Epidermal melanocyte (primary cell): ENCODE data around the gene PDE7B.

Experiments
- DNase-seq: peaks from one replicate; pipeline ENCODE4 v3.0.0; 2011; ENCODE audit warnings: low spot score; ENCODE audit not compliant: insufficient read length

The PDE7B gene

DNA sequence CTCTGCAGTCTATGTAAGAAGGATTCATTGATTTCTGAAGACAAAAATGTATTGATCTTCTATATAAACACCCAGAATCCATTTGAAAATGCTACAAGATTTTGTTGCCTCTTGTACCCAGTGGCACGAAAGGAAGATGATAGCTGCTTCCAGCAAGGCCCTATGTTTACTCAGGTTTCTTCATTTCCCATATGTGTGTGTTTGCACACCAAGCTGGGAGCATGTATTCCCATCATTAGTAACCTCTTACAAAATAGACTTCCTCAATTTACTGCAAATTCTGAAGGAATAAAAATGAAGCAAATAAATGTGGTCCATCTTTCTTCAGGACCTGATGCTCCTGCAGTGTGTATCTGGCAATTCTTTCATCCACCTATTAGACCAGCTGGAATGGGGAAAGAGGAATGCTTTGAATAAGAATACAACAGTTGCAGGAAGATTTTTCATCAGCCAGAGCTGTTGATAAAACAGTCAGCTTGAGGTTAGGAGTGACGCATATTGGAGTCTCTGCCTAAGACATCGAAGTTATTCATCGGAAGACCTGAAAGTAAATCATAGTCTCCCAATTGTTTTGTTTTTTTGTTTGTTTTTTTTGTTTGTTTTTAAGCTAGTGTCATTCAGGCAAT lies 132.3 kb downstream of the PDE7B start:
- no peak for DNase-seq

- no peak for DNase-seq
Measured at GRCh38 chr6:135985471-135985870, 134.0 kb downstream of the PDE7B start.

GRCh38 chr6:135987226-135987625 lies 135.7 kb downstream of the PDE7B start:
- DNase-seq: no peak

GRCh38 chr6:135990439-135990838 lies 138.9 kb downstream of the PDE7B start:
- DNase-seq: no peak

- DNase-seq: no peak
Measured at GRCh38 chr6:135990855-135991464, 139.5 kb downstream of the PDE7B start.

- no peak for DNase-seq
Measured at GRCh38 chr6:135992739-135993138, 141.2 kb downstream of the PDE7B start.

DNA sequence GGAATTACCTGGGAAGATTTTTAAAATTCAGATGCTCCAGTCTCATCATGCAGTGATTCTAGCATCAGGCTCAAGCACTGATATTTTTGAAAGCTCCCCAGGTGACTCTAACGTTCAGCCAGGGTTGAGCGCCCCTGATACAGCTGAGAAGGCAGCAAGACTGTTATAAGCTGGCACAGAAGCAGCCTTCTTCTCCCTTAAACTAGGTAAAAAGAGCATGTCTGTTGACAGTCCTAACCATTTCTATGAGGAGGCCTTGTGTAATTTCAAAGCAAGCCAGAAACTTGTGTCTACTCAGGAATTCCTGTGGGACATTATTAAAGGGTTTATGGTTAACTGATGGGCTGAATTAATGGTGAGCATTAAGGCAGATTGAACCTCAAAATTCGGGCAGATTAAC lies 141.9 kb downstream of the PDE7B start:
- DNase-seq: no peak

GRCh38 chr6:135994857-135995544 lies 143.5 kb downstream of the PDE7B start:
- DNase-seq: no peak

GRCh38 chr6:135995545-135995898 lies 144.0 kb downstream of the PDE7B start:
- no peak for DNase-seq

DNA sequence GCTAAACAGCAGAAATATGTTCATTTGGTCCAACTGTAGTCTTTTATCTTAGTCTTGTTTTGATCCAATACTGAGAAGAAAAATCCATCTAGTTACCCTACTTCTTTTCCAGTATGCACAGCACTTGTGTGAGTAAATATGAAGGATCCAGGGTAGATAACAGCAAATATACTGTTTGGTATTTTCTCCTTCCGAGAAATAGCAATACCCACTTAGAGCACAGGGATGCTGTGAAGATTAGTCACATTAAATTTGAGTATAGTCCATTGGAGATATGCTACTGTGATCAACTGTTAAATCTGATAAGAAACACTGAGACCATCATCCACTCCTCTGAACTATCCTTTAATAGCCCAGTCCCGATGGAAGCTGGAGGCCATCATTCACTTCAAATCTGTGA lies 145.2 kb downstream of the PDE7B start:
- no peak for DNase-seq

DNA sequence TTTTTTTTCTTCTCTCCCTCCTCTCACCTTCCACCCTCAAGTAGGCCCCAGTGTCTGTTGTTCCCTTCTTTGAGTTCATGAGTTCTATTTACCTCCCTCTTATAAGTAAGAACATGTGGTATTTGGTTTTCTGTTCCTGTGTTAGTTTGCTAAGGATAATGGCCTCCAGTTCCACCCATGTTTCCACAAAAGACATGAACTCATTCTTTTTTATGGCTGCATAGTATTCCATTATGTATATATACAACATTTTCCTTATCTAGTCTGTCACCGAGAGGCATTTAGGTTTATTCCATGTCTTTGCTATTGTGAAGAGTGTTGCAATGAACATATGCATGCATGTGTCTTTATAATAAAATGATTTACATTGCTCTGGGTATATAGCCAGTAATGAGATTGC lies 147.9 kb downstream of the PDE7B start:
- no peak for DNase-seq

DNA sequence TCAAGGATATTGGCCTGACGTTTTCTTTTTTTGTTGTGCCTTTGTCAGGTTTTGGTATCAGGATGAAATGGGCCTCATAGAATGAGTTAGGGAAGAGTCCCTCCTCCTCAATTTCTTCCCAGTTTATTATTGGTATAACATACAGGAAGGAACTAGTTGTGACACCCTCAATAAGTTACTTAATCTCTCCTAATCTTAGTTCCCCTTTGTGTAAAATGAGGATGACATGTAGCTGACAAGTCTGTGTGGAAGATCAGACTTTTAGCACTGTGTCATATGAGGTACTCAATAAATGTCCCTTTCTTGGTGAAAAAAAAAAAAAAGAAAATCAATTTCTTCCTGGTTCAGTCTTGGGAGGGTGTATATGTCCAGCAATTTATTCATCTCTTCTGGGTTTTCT lies 155.8 kb downstream of the PDE7B start:
- DNase-seq: no peak

DNA sequence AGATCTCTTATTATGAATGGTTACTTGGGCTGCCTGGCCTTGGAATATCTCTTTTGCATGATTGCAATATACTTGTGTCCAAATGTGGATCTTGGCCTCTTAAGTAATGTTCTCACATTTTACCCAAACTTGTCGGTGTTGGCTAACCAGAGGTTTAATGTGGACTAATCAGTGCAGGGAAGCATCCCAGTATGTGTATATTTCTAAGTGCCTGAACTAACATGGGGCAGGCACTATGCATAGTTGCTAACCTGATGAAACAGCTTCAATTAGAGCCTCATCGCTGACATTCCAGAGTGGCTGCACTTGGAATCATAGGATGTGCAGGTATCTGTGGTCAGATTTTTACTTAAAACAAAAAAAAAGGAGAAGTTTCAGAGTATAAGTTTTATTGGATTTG lies 160.0 kb downstream of the PDE7B start:
- DNase-seq: no peak

GRCh38 chr6:136012198-136012887 lies 160.8 kb downstream of the PDE7B start:
- DNase-seq: no peak

DNA sequence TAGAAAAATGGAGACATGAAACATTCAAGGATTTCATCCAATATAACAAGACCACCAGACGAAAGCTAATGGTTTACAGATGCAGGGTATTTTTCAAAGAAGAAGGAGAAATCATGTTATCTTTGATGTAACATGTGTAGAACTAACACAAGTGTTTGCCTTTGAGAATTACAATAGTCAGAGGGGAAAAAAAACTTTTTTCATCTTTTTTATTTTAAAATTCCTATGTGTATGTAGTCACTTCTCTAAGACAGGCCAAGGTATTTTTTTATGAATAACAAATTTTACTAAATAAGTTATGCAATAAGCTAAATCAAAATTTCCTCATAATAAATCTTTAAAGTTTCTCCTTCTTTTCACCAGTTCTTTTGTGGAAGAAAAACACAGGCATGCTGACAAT lies 161.4 kb downstream of the PDE7B start:
- DNase-seq: no peak

DNA sequence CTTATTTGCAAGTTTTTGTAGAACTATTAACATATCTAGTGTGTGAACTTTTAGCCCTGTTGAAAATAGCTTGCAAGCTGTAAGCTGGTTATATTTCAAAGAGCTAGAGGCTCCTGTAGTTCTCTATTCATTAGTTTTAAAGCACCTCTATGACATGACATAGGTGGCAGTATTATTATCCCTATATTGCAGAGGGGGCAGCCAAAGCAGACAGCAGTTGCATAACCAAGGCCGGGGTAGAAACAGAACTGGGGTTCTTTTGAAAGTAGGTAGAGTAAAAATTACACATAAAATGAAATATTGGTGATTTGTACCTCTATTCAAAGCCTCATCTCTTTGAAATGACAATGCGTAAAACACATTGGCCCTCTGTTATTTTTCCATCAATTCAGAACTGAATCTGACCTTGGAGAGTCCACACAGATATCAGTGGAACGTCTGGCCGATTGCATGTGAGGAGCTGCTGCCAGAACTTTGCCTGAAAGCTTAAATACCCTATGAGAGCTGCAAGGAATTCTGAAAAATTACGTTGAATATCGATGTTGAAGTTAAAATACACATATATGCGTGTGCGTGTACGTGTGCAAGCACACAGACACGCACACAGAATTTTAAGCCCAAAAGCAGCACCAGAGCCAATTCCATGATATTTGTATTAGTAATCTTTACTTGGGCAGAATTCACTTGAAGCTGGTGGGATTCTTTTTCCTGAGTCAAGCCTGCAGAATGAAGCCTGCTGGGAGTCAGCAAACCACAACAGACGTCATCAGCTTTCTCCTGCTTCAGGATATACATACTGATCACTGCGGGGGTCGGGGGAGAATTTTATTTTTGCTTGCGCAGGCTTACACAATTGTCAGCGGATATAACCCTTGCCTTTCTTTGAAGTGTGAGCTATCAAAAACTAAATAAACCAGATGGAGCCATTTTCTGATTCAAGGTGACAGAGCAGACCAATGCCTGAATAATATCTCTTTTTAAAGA lies 163.2 kb downstream of the PDE7B start:
- DNase-seq: no peak

DNA sequence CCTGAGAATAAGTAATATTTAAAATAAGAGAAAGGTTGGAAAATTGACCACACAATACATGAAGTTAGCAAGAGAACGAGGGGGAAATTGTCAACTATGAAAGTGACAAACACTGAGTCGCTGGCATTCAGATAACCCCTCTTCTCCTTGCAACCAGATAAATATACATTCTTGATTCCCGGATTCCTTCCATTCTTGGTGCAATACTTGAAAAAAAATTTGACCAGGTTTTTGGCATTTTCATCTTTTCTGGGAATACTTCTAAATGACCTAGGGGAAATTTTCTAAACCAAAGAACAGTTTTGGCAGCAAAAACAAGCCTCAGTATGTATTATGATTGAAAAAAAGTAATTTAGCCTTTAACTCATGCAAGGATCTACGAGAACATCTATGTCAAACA lies 164.0 kb downstream of the PDE7B start:
- DNase-seq: no peak

GRCh38 chr6:136016228-136017225 lies 165.0 kb downstream of the PDE7B start:
- no peak for DNase-seq

DNA sequence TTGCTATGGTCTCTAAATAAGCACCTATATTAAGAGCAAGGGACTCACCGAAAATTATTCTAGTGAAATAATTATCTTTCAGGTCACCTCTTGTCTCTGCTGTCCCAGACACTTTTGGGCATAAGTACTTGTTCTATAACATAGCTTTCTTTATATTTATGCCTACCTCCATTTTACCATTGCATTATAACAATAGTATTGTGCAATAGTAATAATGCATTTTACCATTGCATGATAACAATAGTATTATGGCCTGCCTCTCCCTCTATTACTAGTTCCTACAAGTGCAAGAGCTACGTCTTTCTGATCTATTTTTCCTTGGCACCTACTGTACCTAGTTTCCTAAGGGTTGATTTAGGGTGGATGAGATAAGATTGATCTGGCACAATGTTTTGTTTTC lies 169.2 kb downstream of the PDE7B start:
- DNase-seq: no peak
